NCI-H226 (cell line): ENCODE results near the gene EIF4ENIF1.
"Not testable (repeated sequence)": the region's sequence is repeated elsewhere in the genome, so short reads cannot be mapped to it uniquely, and the experiment has no call there.

Experiments
- DNase-seq: peaks from one replicate; pipeline ENCODE4 v3.0.0-alpha.2; 2015

The EIF4ENIF1 gene

DNA sequence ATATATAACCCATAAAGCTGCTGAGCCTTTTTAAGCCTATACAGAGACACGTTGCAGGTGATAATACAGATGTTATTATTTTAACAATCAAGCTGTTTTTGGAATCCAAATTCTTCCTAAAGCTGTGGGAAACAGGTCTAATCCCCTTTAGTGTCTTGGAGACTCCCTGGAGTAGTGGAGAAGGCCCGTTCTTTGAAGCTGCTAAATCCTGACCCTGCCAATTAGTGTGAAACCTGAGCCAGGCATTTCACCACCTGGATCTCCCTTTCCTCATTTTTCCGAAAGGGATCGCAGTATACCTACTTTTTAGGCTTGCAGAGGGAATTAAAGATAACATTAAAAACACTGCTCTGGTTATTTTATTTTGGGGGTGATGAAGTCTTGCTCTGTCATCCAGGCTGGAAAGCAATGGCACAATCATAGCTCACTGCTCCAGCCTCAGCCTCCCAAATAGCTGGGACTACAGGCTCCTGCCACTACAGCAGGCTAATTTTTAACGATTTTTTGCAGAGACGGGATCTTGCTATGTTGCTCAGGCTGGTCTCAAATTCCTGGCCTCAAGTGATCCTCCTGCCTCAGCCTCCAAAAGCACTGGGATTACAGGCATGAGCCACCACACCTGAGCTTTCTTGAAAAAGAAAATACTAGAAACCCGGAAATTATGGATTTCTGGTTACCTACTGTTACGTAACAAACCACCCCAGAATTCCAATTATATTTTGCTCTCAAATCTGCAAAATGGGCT is 1.7 kb upstream of the EIF4ENIF1 start:
- no peak for DNase-seq

DNA sequence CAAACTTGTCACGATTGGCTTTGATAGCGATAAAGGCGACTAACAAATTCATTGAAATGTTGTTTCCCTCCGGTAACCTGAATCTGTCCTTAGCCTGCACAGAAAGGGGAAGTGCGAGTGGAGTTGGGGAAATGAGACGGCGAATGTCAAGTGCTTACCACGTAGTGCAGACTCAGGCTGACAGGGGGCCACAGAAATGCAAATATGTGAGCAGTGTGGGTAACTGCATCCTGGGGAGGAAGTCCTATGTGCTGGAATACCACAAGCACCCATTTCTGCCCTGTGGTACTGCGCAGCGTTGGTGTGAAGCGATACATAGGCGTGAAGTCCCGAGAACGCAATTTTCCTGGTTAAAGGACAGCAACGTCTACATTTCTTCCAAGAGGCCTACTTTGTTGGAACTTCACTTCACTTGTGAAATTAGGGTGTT is 869 bp upstream of the EIF4ENIF1 start:
- DNase-seq = peak; percentile 33

GRCh38 chr22:31488988-31489617 is 539 bp downstream of the EIF4ENIF1 start:
- no peak for DNase-seq

- no peak for DNase-seq
These were observed 1.2 kb downstream of the EIF4ENIF1 start for GRCh38 chr22:31488346-31488883.

DNA sequence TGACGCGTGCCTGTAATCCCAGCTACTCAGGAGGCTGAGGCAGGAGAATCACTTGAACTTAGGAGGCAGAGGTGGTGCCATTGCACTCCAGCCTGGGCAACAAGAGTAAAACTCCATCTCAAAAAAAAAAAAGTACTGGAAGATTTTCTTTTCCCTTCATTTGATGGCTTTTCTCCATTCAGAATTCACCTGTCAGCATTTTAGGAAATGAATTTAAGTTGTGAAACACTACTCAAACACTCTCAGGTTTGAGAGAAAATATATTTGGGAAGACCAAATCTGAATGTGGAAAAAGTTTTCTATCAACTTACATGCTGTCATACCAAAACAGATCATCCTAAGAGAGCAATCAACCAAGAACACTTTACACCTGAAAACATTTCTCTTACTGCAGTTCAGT is 2.7 kb downstream of the EIF4ENIF1 start:
- no peak for DNase-seq

DNA sequence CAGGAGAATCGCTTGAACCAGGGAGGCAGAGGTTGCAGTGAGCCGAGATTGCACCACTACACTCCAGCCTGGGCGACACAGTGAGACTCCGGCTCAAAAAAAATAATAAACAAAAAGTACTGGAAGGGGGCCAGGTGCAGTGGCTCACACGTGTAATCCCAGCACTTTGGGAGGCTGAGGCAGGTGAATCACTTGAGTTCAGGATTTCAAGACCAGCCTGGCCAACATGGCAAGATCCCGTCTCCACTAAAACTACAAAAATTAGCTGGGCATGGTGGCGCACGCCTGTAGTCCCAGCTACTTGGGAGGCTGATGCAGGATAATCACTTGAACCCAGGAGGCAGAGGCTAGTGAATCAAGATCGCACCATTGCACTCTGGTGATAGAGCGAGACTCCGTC is 3.3 kb downstream of the EIF4ENIF1 start:
- DNase-seq = not testable (repeated sequence)

GRCh38 chr22:31482470-31482869 is 7.2 kb downstream of the EIF4ENIF1 start:
- not testable (repeated sequence) for DNase-seq

GRCh38 chr22:31481129-31481528 is 8.5 kb downstream of the EIF4ENIF1 start:
- no peak for DNase-seq

DNA sequence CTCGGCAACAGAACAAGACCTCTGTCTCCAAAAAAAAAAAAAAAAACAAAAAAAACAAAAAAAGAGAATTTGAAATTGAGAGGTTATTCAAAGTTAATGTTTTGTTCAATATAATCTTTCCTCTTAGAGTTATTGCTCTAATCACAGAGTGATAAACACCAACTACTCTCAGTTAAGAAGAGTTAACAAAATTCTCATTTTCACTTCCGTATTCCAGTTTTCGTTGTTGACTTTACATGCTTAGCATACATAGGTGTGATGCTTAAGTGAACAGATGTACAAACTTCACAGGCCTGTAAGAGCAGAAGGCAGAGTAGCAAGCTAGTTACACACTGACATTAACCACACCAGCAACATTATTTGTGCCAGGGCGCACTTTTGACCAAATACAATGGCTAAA is 12.3 kb downstream of the EIF4ENIF1 start:
- no peak for DNase-seq

DNA sequence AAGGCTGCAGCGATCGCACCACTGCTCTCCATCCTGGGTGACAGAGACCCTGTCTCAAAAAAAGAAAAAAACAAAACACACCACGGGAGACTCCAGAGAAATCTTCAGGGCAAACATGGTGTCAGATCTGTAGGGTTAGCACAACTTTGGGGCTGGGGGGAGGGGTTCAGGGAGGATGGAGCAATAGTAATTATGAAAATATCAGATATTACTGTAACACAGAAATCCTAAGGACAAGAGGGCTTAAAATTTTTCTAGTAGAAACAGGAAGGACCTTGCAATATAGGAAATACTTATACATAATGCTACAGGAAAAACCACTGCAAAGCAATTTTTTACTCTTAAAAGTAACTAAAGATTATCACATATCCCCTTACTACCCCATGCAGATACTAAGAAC is 13.8 kb downstream of the EIF4ENIF1 start:
- DNase-seq = no peak

DNA sequence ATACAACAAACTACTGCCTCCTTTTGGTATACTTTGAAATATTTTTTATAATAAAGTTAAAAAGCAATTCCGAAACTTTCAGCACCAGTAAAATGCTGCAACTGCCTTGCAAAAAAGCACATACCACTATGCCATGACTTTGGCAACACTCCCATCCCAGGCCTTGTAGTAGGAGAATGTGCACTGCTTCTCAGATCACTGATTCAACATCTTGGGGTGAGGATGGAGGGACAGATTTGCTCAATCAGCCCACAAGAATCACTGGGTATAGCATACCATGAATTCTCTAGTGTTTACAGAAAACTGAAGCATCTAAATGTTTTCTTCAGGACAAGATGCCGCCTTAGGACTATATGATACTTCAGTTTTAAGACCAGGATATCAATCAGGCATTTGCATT is 14.9 kb downstream of the EIF4ENIF1 start:
- DNase-seq = no peak

- no peak for DNase-seq
These were observed 24.3 kb downstream of the EIF4ENIF1 start for GRCh38 chr22:31465307-31465706.

GRCh38 chr22:31461699-31462098 is 27.9 kb downstream of the EIF4ENIF1 start:
- DNase-seq = no peak

DNA sequence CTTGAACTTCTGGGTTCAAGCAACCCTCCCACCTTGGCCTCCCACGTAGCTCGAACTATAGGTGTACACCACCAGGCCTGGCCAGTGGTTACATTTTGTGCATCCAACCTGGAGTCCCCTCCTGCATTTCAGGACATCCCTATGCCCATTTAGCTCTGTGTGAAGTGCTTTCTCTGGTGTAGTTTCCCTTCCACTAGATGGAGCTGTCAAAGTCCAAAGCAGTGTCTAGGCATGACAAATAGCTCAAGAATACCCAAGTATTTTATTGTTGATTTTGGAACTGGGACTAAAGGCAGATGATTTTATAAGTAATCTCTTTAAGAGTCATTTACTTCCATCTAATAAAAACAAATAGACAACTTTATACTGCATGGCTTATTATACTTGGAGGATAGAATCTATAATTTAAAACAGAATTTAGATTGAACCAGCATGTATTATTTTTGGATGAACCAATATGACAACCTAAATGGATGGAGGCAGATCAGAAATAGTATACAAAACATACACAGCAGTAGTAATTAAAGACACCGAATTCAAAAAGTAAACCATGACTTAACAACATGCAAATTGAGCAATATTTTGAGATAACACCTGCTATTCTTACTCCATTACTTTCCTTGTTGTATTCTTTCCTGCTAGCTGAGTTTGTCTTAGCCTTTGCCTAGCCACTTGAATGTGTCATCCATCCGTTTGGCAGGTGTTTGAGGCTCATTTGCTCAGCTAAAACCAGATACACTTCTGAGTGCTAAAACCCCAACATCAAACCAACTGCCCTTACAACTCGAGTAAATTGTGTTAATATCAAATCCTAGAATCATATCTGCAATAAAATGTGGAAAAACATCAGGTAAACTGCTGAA is 37.7 kb downstream of the EIF4ENIF1 start:
- no peak for DNase-seq

GRCh38 chr22:31449506-31449905 is 40.1 kb downstream of the EIF4ENIF1 start:
- no peak for DNase-seq

DNA sequence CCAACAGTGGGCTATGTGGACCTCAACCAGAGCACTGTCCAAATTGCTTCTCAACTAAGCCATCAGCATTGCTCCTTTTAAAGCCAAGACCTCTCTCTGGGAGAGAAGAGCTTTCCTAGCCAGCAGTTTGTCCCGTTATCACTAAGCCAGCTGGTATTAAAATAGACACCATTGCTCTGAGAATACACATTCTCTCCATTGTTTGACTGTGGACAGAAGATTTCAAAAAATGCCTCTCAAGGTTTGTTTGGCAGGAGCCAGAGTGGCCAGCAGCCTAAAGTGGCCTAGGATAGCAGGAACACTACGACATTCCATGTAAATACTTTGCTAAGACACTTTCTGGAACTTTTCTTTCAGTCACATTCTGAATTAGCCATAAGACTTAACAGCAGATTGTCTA is 41.3 kb downstream of the EIF4ENIF1 start:
- DNase-seq = no peak

DNA sequence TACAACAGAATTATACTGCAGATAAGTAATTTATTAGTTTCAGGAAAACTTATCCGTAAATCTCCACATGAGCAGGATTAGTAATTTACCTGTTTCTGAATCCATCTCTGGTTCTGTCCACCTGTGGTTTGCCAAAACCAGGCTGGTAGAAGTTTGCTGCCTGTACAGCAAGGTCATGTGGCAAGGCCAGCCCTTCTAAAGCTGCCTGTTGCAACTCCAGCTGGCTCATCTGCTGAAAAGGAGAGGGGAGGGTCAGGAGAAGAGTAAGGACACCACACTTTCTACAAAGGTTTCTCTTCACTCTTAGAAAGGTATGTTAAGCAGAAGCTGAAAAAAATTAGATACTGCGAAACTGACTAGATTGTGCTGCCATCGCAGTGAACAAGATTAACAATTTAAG is 42.3 kb downstream of the EIF4ENIF1 start:
- no peak for DNase-seq

DNA sequence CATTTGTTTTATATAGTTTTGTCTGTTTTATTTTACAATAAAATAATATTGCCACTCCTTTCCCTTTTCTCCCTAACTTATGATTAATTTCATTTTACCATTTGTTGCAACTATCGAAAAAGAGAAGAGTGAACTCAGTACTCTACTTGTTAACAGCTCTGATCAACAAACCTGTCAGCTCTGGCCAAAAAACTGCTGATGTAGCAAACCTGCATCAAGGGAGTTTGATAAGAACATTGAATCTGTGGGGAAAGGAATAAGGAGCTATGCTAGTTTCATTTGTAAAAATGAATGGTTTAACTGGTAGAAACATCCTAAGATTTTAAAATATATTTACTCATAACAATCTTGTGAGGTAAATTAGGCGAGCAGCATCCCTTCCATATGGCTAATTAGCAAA is 42.9 kb downstream of the EIF4ENIF1 start:
- no peak for DNase-seq

DNA sequence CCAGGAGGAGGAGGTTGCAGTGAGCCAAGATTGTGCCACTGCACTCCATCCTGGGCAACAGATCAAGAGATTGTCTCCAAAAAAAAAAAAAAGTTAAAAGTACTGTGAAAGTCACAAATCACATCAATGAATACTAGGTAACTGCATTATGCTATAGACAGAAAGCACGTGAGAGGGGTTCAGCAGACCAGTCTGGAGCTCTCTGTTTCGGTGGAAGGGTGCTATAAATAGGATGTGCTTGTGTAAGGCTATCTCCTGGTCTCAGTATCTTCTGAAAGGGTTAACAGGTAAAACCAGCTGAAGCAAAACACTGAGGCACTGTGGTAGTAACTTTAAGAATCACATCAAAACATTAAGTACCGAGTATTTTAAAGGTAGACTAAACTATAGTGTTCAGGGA is 43.4 kb downstream of the EIF4ENIF1 start:
- DNase-seq = no peak

- no peak for DNase-seq
These were observed 44.0 kb downstream of the EIF4ENIF1 start for GRCh38 chr22:31445642-31446041.

DNA sequence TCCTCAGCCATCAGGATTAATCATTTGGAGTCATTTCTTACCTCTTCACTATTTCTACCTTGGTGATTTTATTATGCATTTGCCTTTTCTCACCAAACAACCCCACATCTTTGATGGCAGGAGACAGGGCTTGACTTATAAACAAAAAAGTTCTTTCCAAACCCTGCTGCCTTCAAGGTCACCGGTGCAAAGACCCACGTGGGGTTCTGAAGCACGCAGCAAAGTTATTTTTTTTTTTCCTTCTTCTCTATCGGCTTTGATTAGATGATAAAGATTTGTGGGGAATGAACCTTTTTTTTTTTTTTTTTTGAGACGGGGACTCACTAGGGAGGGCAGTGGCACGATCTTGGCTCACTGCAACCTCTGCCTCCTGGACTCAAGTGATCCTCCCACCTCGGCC is 46.1 kb downstream of the EIF4ENIF1 start:
- DNase-seq = no peak

- DNase-seq = no peak
These were observed 46.7 kb downstream of the EIF4ENIF1 start for GRCh38 chr22:31442768-31443489.

DNA sequence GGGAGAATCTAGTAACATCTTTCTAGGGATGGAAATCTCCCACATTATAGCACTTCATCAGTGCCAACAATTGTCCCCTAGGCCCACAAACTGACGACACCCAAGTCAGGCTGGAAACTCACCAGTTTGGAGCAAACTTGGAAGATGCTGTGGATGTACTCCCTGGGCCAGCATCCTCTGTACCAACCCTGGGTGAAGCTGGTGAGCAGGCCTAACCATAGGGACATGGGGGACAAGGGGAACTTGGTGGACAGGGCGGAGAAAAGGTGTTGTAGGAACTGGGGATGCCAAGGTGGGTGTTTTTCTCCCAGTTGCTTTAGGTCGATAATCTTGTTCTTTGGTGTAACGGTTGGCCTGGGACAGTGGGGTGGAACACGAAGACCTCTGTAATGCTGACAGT is 48.0 kb downstream of the EIF4ENIF1 start:
- no peak for DNase-seq
